GM12878 (cell line): ENCODE data around the gene CCDC201. TPM values are rescaled to one million over a fixed set of nuclear protein-coding genes. Genes with fewer than 3 reads are reported as not detected.

Experiments used
- ATAC-seq: fragments of 200-7000 bp; cut with Tn5 transposase; 3 replicates; pipeline ENCODE4 v1.9.1; 2020; ENCODE audit warnings: mild to moderate bottlenecking, moderate library complexity
- BruUV-seq: library from RNA; stranded (reverse); fragments of 400-500 nt; replicated peaks from 2 replicates; lab custom pipeline; 2021; lab: Mats Ljungman, UMichigan
- CTCF ChIA-PET: fragments of 300-600 bp; sonication (Branson Sonifier 250); formaldehyde crosslinking; extraction: SDS; loops from one replicate; lab custom pipeline; 2021; ENCODE audit warnings: inconsistent platforms; lab: Yijun Ruan, JAX
- POLR2A ChIA-PET: fragments of 350-600 bp; formaldehyde crosslinking; extraction: SDS; loops from one replicate; lab custom pipeline; 2021; ENCODE audit warnings: inconsistent platforms; lab: Charles Lee
- RAD21 ChIA-PET: fragments of 300-600 bp; sonication (Branson Sonifier 250); formaldehyde crosslinking; loops from one replicate; lab custom pipeline; 2023; ENCODE audit warnings: antibody characterized with exemption; ENCODE audit not compliant: unreplicated experiment; lab: Charles Lee
- SMC1A ChIA-PET: fragments of 300-600 bp; sonication (Branson Sonifier 250); formaldehyde crosslinking; loops from one replicate; lab custom pipeline; 2023; ENCODE audit not compliant: unreplicated experiment, uncharacterized antibody; lab: Charles Lee
- DNase-seq: peaks from one replicate; pipeline ENCODE4 v3.0.0-alpha.2; 2011; ENCODE audit warnings: low read depth, low spot score
- FAIRE-seq: peaks from 3 replicates; lab custom pipeline; 2011; peaks lifted over from hg19 to GRCh38; lab: Jason Lieb, UNC
- H2AFZ ChIP-seq: 2 replicates; pipeline ENCODE4 v1.6.0; 2011; ENCODE audit warnings: low read depth, low read length, control low read depth; ENCODE audit not compliant: control insufficient read depth
- H3K27ac ChIP-seq: 2 replicates; pipeline ENCODE4 v1.5.1; 2011; ENCODE audit warnings: control low read depth; ENCODE audit not compliant: control insufficient read depth, insufficient read depth
- H3K27me3 ChIP-seq, 2 experiments: replicated peaks in 1 of 2; 2 replicates each; pipeline versions ENCODE4 v1.6.0 to v1.6.1; 2011; ENCODE audit warnings: low read length in 1 of 2; ENCODE audit not compliant: control insufficient read depth in 2 of 2, insufficient read depth in 2 of 2
- H3K36me3 ChIP-seq, 2 experiments: 2 replicates each; pipeline ENCODE4 v1.5.1; 2011; ENCODE audit warnings: low read length in 1 of 2; ENCODE audit not compliant: control insufficient read depth in 2 of 2, insufficient read depth in 2 of 2
- H3K4me1 ChIP-seq: 2 replicates; pipeline ENCODE4 v1.6.1; 2011; ENCODE audit warnings: mild to moderate bottlenecking, low read length, moderate library complexity, mixed read lengths; ENCODE audit not compliant: control insufficient read depth, insufficient read depth
- H3K4me2 ChIP-seq: 2 replicates; pipeline ENCODE4 v1.6.0; 2011; ENCODE audit warnings: control low read depth; ENCODE audit not compliant: control insufficient read depth, insufficient read depth
- H3K4me3 ChIP-seq: fragments of 200-600 bp; sonication (generic); 2 replicates; pipeline ENCODE4 v1.5.1; 2016
- H3K79me2 ChIP-seq: 2 replicates; pipeline ENCODE4 v1.6.0; 2011; ENCODE audit warnings: low read length; ENCODE audit not compliant: control insufficient read depth, insufficient read depth
- H3K9ac ChIP-seq: 2 replicates; pipeline ENCODE4 v1.8.0; 2011; ENCODE audit warnings: low read length, control low read depth, mixed read lengths; ENCODE audit not compliant: control insufficient read depth, insufficient read depth
- H3K9me3 ChIP-seq: replicated peaks from 3 replicates; pipeline ENCODE4 v1.5.1; 2011; ENCODE audit warnings: mild to moderate bottlenecking, low read length; ENCODE audit not compliant: control insufficient read depth, insufficient read depth
- H4K20me1 ChIP-seq: 2 replicates; pipeline ENCODE4 v1.6.0; 2011; ENCODE audit not compliant: control insufficient read depth, insufficient read depth
- BCL11A ChIP-seq: IDR thresholded peaks from 2 replicates; pipeline ENCODE4 v1.6.1; 2011; ENCODE audit warnings: low read depth, low read length
- FOXK2 ChIP-seq: fragments of 450-650 bp; IDR thresholded peaks from 2 replicates; pipeline ENCODE4 v1.6.1; 2017; ENCODE audit warnings: mild to moderate bottlenecking, moderate library complexity
- IKZF1 ChIP-seq: fragments of 450-650 bp; conservative IDR thresholded peaks from 2 replicates; pipeline ENCODE4 v1.6.1; 2017; ENCODE audit warnings: antibody characterized with exemption, mild to moderate bottlenecking
- IKZF2 ChIP-seq, 2 experiments: fragments of 450-650 bp; IDR thresholded peaks; 2 replicates each; pipeline ENCODE4 v1.6.1; 2017; ENCODE audit warnings: mild to moderate bottlenecking in 2 of 2, moderate library complexity in 2 of 2
- KAT2A ChIP-seq: conservative IDR thresholded peaks from 2 replicates; pipeline ENCODE4 v1.6.1; 2011; ENCODE audit warnings: low read depth, low read length; ENCODE audit not compliant: control insufficient read depth
- LARP7 ChIP-seq: fragments of 450-650 bp; IDR thresholded peaks from 2 replicates; pipeline ENCODE4 v1.6.1; 2017; ENCODE audit warnings: mild to moderate bottlenecking
- NFIC ChIP-seq: IDR thresholded peaks from 2 replicates; pipeline ENCODE4 v1.6.1; 2012; ENCODE audit warnings: low read depth, mild to moderate bottlenecking, inconsistent platforms, low read length, moderate library complexity
- NFYA ChIP-seq: IDR thresholded peaks from 2 replicates; pipeline ENCODE4 v1.6.1; 2011; ENCODE audit warnings: low read depth, mild to moderate bottlenecking, low read length, improper control_type of control experiment, borderline replicate concordance
- PML ChIP-seq: IDR thresholded peaks from 2 replicates; pipeline ENCODE4 v1.6.1; 2012; ENCODE audit warnings: low read length, inconsistent platforms
- POLR2AphosphoS2 ChIP-seq: IDR thresholded peaks from 2 replicates; pipeline ENCODE4 v1.6.1; 2011; ENCODE audit warnings: low read depth, mild to moderate bottlenecking, low read length, improper control_type of control experiment, moderate library complexity
- SIX5 ChIP-seq: IDR thresholded peaks from 2 replicates; pipeline ENCODE4 v1.6.1; 2011; ENCODE audit warnings: mild to moderate bottlenecking, low read depth, low read length, moderate library complexity; ENCODE audit not compliant: severe bottlenecking
- SMAD5 ChIP-seq: IDR thresholded peaks from 2 replicates; pipeline ENCODE4 v1.6.1; 2016; ENCODE audit warnings: antibody characterized with exemption, low read depth
- SMC3 ChIP-seq: IDR thresholded peaks from 2 replicates; pipeline ENCODE4 v1.6.1; 2011; ENCODE audit warnings: low read length, improper control_type of control experiment, borderline replicate concordance
- SPI1 ChIP-seq: IDR thresholded peaks from 2 replicates; pipeline ENCODE4 v1.6.1; 2011; ENCODE audit warnings: low read depth, mild to moderate bottlenecking, low read length, moderate library complexity, borderline replicate concordance; ENCODE audit not compliant: insufficient read depth
- SUZ12 ChIP-seq: fragments of 200-600 bp; sonication (generic); IDR thresholded peaks from one replicate; pipeline ENCODE4 v1.6.1; 2018; ENCODE audit warnings: antibody characterized with exemption, mild to moderate bottlenecking; ENCODE audit not compliant: unreplicated experiment
- TCF7 ChIP-seq: IDR thresholded peaks from 2 replicates; pipeline ENCODE4 v1.6.1; 2014; ENCODE audit warnings: antibody characterized with exemption, borderline replicate concordance
- USF2 ChIP-seq: IDR thresholded peaks from 2 replicates; pipeline ENCODE4 v1.6.1; 2011; ENCODE audit warnings: low read depth, low read length, improper control_type of control experiment, borderline replicate concordance
- ZZZ3 ChIP-seq: IDR thresholded peaks from 2 replicates; pipeline ENCODE4 v1.6.1; 2011; ENCODE audit warnings: low read depth; ENCODE audit not compliant: control insufficient read depth, insufficient read length
- in situ Hi-C: fragments of 300-500 bp; cut with MboI; formaldehyde crosslinking; loops from 9 replicates; pipeline ENCODE4 v1.14.3; 2018; ENCODE audit warnings: mixed read lengths
- intact Hi-C: fragments of 100-400 bp; cut with micrococcal nuclease; formaldehyde crosslinking; loops from one replicate; pipeline ENCODE4 v1.14.2; 2022; ENCODE audit not compliant: unreplicated experiment
- polyA plus RNA-seq, 11 experiments: library from polyadenylated mRNA; depleted of rRNA in 4 of 11; unstranded in 6 of 11; stranded (reverse) in 5 of 11; fragments of >200 nt; fragmentation: Nextera tagmentation in 4 of 11; fragmentation: Illumina TruSeq in 1 of 11; extraction: Ambion mirVana in 4 of 11; extraction: Trizol in 1 of 11; gene quantifications; 1 replicate in 1 of 11; 2 replicates in 10 of 11; pipeline versions ENCODE4 v1.2.1 to v1.2.3, GENCODE V29; 2011 to 2016; ENCODE audit warnings: inconsistent platforms in 2 of 11, missing spikeins in 2 of 11, low read depth in 1 of 11
- total RNA-seq, 4 experiments: library from RNA; depleted of rRNA in 3 of 4; stranded (reverse); fragments of >200 nt in 3 of 4; fragmentation: Illumina TruSeq in 1 of 4; extraction: Trizol in 1 of 4; gene quantifications; 2 replicates each; pipeline versions ENCODE4 v1.2.1 to v1.2.3, GENCODE V29; 2013 to 2021
- TF ChIP-seq, protein P1 (sequence below): fragments of 150-350 bp; IDR thresholded peaks from 2 replicates; pipeline ENCODE4 v1.6.1; 2016; ENCODE audit warnings: low read depth, low read length

The CCDC201 gene
- total and polyA plus RNA-seq, 10 of the 15 experiments (the other 5 are each of a cell fraction or from before 2014, with no cell fraction given): 0.10 TPM; not detected in 9

GRCh38 chr7:45897042-45897690 lies 24.3 kb upstream of the CCDC201 start (continued):
- TF ChIP-seq, protein P1, sequence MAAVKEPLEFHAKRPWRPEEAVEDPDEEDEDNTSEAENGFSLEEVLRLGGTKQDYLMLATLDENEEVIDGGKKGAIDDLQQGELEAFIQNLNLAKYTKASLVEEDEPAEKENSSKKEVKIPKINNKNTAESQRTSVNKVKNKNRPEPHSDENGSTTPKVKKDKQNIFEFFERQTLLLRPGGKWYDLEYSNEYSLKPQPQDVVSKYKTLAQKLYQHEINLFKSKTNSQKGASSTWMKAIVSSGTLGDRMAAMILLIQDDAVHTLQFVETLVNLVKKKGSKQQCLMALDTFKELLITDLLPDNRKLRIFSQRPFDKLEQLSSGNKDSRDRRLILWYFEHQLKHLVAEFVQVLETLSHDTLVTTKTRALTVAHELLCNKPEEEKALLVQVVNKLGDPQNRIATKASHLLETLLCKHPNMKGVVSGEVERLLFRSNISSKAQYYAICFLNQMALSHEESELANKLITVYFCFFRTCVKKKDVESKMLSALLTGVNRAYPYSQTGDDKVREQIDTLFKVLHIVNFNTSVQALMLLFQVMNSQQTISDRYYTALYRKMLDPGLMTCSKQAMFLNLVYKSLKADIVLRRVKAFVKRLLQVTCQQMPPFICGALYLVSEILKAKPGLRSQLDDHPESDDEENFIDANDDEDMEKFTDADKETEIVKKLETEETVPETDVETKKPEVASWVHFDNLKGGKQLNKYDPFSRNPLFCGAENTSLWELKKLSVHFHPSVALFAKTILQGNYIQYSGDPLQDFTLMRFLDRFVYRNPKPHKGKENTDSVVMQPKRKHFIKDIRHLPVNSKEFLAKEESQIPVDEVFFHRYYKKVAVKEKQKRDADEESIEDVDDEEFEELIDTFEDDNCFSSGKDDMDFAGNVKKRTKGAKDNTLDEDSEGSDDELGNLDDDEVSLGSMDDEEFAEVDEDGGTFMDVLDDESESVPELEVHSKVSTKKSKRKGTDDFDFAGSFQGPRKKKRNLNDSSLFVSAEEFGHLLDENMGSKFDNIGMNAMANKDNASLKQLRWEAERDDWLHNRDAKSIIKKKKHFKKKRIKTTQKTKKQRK: no peak
- TF ChIP-seq FOXK2 (no peak), POLR2AphosphoS2 (no peak), PML (no peak), BCL11A (no peak), ZZZ3 (no peak), TCF7 (no peak), SUZ12 (no peak)

DNA sequence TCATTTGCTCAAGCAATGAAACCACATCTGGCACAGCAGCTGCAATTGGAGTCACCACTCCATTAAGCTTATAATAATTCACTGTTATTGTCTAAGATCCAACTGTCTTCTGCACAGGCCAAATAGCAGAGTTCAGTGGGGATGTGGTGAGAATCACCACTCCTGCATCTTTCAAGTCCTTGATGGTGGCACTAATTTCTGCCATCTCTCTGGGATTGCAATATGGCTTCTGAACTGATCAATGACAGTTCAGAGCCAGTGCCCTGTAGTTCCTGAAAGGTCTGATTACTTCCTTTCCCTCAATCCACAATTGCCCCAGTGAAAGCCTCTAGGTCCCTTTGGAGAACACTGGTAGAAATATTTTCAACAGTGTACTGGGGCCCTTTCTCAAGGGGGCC lies 21.8 kb upstream of the CCDC201 start:
- Histone ChIP-seq H3K9me3 (no peaks in the 10 kb centered on the region), H3K27me3 (peaks cover 0 to 6% of the 10 kb centered on the region in 2 experiments; a peak in 2 of 4 replicates), H3K27ac (no peak overlapping the region), H3K4me3 (no peak overlapping the region), H3K36me3 (no peaks in the 10 kb centered on the region), H3K9ac (no peak overlapping the region), H3K79me2 (no peaks in the 10 kb centered on the region), H3K4me2 (no peak overlapping the region), H4K20me1 (0 out of 2 replicates have a peak, but pooled peaks cover 3% of the 10 kb centered on the region), H2AFZ (no peak overlapping the region), H3K4me1 (no peaks in the 10 kb centered on the region)
- ChIA-PET CTCF (interaction anchor here (0.6 to 1.1 kb wide), 3 partner anchors 22 to 1060 kb away, joined by 3 to 5 read pairs (median 3); no protein-coding TSS in a partner anchor), POLR2A (no interaction called here), RAD21 (no interaction called here), SMC1A (interaction anchor here (1.1 kb wide), 1 partner anchor 18 kb away, joined by 4 read pairs; no protein-coding TSS in a partner anchor)
- in situ Hi-C loops: no loop called here
- BruUV-seq: no TSS peak
- intact Hi-C loops: no loop called here
- DNase-seq (no peak), ATAC-seq (no peak), FAIRE-seq (no peak)
- TF ChIP-seq SIX5 (no peak), SPI1 (no peak), NFIC (no peak), IKZF2 (IDR thresholded peaks at IDR 0.05) (no peak), USF2 (no peak), SMC3 (no peak), LARP7 (no peak), NFYA (no peak), IKZF1 (no peak), SMAD5 (no peak), KAT2A (no peak)
